Measurements from ENCODE around the gene TEF.

DNA sequence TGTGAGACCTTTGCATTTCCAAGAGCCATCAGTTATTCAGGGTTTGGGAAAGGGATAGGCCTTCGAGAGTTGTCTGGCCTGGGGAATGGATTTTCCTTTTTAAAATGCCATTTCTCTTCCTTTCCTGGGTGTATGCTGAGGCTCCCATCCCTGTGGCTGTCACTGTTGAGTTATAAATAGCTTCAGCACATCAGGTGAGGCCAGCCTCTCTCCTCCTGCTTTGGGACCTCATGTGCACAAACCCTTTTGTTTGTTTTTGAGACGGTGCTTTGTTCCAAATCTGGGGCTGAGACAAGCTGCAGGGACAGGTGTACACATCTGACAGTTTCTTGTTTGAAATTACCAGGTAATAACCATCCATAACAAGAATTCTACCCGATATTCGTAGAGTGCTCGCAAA is 1.3 kb downstream of the TEF start:
- no peak for TF ChIP-seq POLR2AphosphoS5 (IDR thresholded peaks at IDR 0.05)
- TF ChIP-seq, protein P1, sequence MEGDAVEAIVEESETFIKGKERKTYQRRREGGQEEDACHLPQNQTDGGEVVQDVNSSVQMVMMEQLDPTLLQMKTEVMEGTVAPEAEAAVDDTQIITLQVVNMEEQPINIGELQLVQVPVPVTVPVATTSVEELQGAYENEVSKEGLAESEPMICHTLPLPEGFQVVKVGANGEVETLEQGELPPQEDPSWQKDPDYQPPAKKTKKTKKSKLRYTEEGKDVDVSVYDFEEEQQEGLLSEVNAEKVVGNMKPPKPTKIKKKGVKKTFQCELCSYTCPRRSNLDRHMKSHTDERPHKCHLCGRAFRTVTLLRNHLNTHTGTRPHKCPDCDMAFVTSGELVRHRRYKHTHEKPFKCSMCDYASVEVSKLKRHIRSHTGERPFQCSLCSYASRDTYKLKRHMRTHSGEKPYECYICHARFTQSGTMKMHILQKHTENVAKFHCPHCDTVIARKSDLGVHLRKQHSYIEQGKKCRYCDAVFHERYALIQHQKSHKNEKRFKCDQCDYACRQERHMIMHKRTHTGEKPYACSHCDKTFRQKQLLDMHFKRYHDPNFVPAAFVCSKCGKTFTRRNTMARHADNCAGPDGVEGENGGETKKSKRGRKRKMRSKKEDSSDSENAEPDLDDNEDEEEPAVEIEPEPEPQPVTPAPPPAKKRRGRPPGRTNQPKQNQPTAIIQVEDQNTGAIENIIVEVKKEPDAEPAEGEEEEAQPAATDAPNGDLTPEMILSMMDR (IDR thresholded peaks at IDR 0.05), result no peak
- TF ChIP-seq EP300 (IDR thresholded peaks at IDR 0.05), result no peak
- no peak for TF ChIP-seq POLR2A (IDR thresholded peaks at IDR 0.05)

Measured in sigmoid colon (tissue), 4 donors.